Measurements from ENCODE around the gene SAMD4B. TPM values are rescaled to one million over a fixed set of nuclear protein-coding genes. Genes with fewer than 3 reads are reported as not detected.

SAMD4B gene
- total and polyA plus RNA-seq, 9 of the 15 experiments (the other 6 are each of a cell fraction or from before 2014, with no cell fraction given) = 3.4 to 90.5 (median 38.0) TPM

GRCh38 chr19:39412100-39412866, 70.1 kb downstream of the SAMD4B start, which contains the start of gene PLEKHG2 (continued):
- TF ChIP-seq ZNF398 (CRISPR knock-in tag; IDR thresholded peaks at IDR 0.05) = no peak
- peak; percentile 98 for TF ChIP-seq TFAP4 (CRISPR knock-in tag; IDR thresholded peaks at IDR 0.05; ENCODE audit: borderline replicate concordance)
- TF ChIP-seq MEF2A (IDR thresholded peaks at IDR 0.05; ENCODE audit: control insufficient read depth, low read depth, low read length) = 0 out of 2 replicates have a peak, but pooled peaks have one; percentile 17
- TF ChIP-seq TFE3 (CRISPR knock-in tag; IDR thresholded peaks at IDR 0.05) = peak; percentile 97
- TF ChIP-seq ELF4 (CRISPR knock-in tag; IDR thresholded peaks at IDR 0.05) = no peak
- TF ChIP-seq DMBX1 (CRISPR knock-in tag; IDR thresholded peaks at IDR 0.05; ENCODE audit: borderline replicate concordance) = no peak
- no peak for TF ChIP-seq FOXA3 (CRISPR knock-in tag; conservative IDR thresholded peaks at IDR 0.05 in 1 of 2, IDR thresholded peaks at IDR 0.05 in 1 of 2)
- peak; percentile 64; the same call in 1 of the 2 replicates for TF ChIP-seq SMAD3 (CRISPR knock-in tag; conservative IDR thresholded peaks at IDR 0.05)
- peak; percentile 38; the same call in 1 of the 2 replicates for TF ChIP-seq CBFA2T3 (IDR thresholded peaks at IDR 0.05)
- 0 out of 2 replicates have a peak, but pooled peaks have one; percentile 40 for TF ChIP-seq FOXP1 (CRISPR knock-in tag; IDR thresholded peaks at IDR 0.05)
- no peak for TF ChIP-seq MTA2 (IDR thresholded peaks at IDR 0.05; ENCODE audit: low read depth)
- TF ChIP-seq ZHX1 (conservative IDR thresholded peaks at IDR 0.05; ENCODE audit: low read length) = no peak
- no peak for TF ChIP-seq DLX4 (CRISPR knock-in tag; IDR thresholded peaks at IDR 0.05)
- TF ChIP-seq HES1 (IDR thresholded peaks at IDR 0.05; ENCODE audit: low read depth) = no peak; the same call in 1 of the 2 replicates
- no peak for TF ChIP-seq ZNF354B (CRISPR knock-in tag; IDR thresholded peaks at IDR 0.05)
- TF ChIP-seq SNRNP70 (optimal IDR thresholded peaks at IDR 0.05; ENCODE audit: low read depth, low read length) = no peak
- peak; percentile 40 for TF ChIP-seq RBBP5 (IDR thresholded peaks at IDR 0.05; ENCODE audit: borderline replicate concordance, insufficient read depth, low read length, poor library complexity, severe bottlenecking)

Measured in K562 (cell line).